ENCODE results near the gene ADORA2A. TPM values are rescaled to one million over a fixed set of nuclear protein-coding genes. Genes with fewer than 3 reads are reported as not detected.
A peak's percentile ranks its signal among the peaks of the same experiment; 100 is the strongest.

ADORA2A gene
- total RNA-seq, 1 donor from 2014 or later = 6.5 TPM

- FAIRE-seq (no peak), DNase-seq (ENCODE audit: low spot score in 2 of 2) (no peak)
Observed at GRCh38 chr22:24402460-24403192, 24.8 kb upstream of the ADORA2A start.

DNA sequence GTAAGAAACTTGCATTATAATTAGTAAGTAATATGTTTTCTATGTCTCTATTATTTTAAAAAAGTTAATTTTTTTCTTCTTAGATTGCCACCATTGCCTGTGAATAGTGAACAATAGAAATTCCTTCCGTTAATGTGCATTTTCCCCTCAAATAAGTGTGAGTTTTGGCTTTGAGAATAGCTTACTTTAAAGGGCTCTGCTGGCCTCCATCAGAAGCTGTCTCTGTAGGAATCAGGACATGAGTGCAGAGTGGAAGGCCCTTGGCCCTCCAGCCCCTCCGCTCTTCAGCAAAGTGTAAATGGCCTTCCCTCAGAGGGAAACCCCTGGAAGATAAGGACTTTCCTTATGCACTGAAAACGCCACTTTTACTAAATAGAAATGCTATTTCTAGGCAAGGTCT is 24.1 kb upstream of the ADORA2A start:
- DNase-seq (ENCODE audit: low spot score in 2 of 2) (no peak), FAIRE-seq (no peak)

DNA sequence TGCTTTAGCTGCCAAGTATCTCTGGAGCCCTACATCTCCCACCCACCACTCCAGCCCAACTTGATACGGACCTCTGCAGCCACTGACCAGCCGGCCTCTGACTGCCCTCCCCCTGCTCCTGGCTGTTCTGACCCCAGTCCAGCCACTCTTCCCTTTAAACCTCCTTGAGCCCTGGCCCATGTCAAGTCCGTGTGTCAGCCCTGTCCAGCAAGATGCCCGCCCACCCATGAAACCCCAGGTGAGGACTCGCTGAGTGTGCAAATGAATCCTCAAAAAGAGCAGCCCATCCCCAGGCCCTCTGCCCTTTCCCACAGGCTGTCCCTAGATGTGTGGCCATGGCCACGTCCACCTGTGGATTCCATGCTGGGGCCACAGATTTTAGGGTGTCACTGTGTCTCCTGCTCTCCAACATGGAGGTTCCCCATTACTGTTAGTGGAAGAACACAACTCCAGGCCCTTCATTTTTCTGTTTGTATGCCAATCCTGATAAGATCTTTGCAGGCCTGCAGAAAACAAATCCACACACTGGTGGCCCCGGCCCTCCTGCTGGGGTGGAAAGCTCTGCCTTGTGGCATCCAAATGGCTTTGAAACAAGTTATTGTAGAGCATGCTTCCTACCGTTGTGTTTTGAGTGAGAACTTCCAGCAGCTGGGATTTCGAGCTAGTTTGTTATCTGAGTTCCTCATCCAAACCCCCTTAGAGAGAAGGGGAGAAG is 22.7 kb upstream of the ADORA2A start:
- FAIRE-seq (no peak), DNase-seq (ENCODE audit: low spot score in 2 of 2) (no peak)

DNA sequence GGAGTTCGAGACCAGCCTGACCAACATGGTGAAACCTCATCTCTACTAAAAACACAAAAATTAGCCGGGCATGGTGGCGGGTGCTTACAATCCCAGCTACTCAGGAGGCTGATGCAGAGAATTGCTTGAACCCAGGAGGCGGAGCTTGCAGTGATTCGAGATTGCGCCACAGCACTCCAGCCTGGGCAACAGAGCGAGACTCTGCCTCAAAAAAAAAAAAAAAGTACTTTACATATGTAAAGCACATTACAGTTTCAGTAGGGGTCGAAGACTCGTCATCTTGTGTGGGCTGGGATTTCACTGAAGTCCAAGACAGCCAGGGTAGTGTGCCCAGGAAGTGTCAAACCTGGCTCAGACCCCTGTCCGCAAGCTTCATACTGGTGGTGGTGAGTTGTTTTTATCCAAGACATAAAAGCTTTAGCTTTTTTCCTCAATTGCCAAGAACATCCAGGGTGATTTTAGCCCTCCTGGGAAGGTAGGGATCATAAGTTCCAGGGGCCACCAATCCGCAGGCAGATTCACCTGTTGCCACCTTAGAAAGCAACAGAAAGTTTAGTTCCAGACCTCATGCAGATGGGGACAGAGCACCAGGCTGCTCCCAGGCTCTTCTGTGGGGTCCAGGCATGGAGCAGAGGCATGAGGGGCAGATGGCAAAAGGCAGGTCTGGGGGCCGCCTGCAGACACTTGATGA is 21.6 kb upstream of the ADORA2A start:
- FAIRE-seq (no peak), DNase-seq (ENCODE audit: low spot score in 2 of 2) (no peak)

DNA sequence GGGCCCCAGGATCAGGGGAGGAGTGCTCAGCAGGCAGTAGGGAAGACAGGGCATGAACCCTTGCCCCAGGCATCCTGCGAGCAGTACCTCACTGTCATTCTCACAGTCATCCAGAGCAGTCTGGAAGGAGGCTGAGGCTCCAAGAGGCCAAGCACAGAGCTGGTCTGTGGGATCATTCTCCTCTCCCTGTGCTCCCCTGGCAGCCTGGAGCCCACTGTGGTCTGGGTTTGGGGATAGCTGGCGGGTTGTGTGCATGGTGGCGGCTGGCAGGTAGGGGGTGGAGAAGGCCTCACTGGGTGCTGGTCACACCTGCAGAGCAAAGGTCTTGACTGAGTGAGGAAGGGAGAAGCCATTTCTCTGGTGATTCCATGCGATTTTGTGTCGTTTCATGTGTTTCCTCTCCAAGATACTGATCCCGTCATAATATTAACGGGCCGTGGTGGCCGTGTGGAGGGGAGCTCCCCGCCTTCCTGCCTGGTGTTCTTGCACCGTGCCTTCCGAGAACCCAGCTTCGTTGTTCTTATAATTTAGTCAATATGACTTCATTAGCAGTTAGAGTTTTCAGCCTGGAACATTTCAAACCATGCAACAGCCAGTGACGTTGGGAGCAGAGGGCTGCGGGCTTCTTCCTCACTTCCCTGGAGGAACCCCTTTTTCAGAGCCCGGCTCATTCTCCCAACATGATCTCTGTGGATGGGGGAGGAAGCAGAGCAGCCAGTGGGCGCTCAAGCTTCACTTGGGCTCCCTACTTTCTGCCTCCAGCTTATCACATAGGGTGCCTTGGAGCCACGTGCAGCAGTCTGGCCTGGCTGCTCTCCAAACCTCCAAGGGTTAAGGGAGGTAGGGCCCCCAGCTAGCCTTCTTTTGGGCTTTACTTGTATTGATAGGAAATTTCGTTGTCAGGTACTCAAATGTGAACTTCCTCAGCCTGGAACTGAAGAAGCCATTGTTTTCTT is 20.8 kb upstream of the ADORA2A start:
- FAIRE-seq = no peak
- DNase-seq (ENCODE audit: low spot score in 2 of 2) = no peak

DNA sequence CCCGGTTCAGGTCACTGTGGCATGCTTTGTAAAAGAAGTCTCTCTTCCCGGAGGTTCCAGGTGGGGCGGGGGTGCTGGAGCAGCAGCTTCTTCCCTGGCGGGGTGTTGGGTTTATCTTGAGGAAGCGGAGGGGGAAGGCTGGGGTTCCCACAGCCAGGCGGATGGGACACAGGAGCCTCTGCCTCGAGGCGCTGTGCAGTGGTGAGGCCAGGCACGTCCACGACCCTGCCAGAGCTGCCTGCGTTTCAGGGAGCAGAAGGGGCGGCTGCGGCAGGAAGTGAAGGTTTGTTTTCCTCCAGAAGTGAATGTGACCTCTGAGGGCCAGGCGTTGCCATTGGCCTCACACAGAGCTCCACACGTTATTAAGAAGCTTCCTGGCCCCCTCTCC is 20.1 kb upstream of the ADORA2A start:
- FAIRE-seq (no peak), DNase-seq (ENCODE audit: low spot score in 2 of 2) (peak in 1 of 2 donors; percentile 10)

- no peak for DNase-seq (ENCODE audit: low spot score in 2 of 2)
- no peak for FAIRE-seq
Observed at GRCh38 chr22:24407884-24408283, 19.5 kb upstream of the ADORA2A start.

DNA sequence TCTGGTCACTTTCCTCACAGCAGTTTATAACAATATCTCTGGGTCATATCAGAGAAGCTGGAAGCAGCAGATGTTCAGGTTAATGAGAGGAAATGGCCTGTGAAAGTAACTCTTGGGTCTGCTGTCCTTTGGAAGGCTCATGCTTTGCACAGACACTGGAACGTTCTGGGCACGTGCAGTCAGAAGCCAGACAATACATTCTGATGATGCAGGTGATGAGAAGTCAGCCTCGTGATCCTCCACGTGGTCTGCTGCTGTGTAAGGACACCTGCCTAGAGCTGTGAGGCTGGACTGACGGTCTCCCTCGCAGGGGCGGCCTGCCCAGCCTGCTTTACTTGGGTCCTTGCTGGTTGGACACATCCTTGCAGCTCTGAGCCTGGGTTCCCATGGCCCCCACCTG is 18.8 kb upstream of the ADORA2A start:
- DNase-seq (ENCODE audit: low spot score in 2 of 2) (no peak), FAIRE-seq (no peak)

DNA sequence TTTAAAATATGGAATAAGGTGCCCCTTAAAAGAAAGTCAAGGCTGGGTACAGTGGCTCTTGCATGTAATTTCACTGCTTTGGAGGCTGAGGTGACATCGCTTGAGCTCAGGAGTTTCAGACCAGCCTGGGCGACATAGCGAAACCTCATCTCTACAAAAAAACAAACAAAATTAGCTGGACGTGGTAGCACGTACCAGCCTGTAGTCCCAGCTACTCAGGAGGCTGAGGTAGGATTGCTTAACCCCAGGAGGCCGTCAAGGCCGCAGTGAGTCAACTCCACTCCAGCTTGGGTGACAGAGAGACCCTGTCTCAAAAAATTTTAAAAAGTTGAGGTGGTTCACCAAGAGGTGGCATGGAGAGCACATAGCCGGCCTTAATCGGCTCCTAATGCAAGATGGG is 17.7 kb upstream of the ADORA2A start:
- FAIRE-seq (no peak), DNase-seq (ENCODE audit: low spot score in 2 of 2) (no peak)

DNA sequence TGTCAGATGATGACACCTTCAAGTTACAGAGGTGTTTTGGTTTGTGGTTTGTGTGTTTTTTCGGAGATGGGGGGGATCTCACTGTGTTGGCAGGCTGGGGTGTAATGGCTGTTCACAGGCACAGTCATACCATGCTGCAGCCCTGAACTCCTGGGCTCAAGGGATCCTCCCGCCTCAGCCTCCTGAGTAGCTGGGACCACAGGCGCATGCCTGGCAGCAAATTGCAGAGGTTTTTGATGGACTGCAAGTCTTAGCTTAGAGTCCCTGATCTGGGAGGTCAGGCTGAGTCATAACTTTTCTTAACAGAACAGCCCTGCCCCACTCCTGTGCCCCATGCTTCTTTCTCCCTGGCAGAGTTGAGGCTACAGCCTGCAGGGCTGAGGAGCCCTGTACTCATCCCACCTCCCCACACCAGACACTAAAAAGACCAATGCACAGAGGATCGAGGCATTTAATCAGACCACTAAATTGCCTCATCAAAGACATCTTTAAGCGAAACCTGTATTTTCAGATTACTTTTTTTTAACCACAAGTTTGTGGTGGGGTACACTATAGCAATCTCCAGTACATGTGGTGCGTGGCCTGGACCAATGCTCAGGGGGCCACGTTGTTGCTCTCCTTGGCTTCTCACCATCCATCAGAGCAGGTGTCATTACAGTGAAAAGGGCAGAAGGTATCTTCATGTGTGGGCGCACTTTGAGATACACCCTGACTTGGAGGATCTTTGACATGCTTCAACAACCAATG is 17.1 kb upstream of the ADORA2A start:
- FAIRE-seq = no peak
- DNase-seq (ENCODE audit: low spot score in 2 of 2) = no peak

GRCh38 chr22:24411256-24412004 is 16.0 kb upstream of the ADORA2A start:
- DNase-seq (ENCODE audit: low spot score in 2 of 2) (no peak), FAIRE-seq (no peak)

DNA sequence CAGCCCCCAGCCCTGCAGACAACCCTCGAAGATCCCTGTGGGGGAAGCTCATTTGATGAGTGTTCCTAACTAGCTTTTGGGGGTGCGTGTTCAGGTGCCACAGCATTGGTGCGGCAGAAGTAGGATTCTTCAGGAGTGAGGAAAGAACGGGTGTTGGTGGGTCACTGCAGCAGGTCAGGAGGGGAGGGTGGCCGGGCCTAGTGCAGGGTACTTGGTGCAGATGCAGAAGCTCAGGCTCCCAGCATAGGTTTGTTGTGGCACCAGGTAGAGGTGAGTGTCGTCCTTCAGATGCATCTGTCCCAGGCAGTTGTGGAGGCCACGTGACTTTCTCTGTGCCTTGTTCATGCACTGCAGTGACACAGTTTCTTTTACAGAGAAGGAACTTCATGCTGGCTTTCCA is 15.1 kb upstream of the ADORA2A start:
- FAIRE-seq = no peak
- no peak for DNase-seq (ENCODE audit: low spot score in 2 of 2)

GRCh38 chr22:24413271-24413670 is 14.1 kb upstream of the ADORA2A start:
- DNase-seq (ENCODE audit: low spot score in 2 of 2) (no peak), FAIRE-seq (no peak)

DNA sequence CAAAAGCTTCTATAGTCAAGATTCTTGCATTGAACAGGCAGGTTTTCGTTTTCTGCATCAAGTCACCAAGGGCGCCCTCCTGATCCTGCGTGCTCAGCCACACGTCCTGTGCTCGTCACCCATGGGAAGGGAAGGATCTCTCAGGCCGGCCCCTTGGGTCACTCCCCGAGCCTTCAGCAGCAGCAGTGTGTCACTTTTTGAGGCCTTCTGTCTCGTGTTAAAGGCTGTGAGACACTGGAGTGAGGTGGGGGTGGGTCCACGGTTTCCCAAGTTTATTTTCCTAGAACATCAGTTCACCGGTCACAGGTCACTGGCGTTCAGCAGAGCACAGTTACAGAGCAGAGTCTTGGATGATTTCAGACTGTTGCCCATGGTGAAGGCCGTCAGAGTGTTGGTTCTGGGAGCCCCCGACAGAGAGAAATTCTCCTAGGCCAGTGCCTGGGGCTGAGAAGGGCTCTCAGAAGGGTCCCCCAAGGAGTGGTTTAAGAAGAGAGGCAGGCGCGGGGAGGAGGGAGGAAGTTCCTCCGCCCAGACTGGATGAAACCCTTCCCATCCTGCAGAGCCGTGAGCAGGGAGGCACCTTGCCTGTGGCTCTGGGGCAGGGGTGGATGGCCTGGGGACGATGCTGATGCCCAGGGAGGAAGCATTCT is 13.5 kb upstream of the ADORA2A start:
- DNase-seq (ENCODE audit: low spot score in 2 of 2) = no peak
- FAIRE-seq = no peak

GRCh38 chr22:24414523-24414922 is 12.9 kb upstream of the ADORA2A start:
- DNase-seq (ENCODE audit: low spot score in 2 of 2) (no peak), FAIRE-seq (no peak)

DNA sequence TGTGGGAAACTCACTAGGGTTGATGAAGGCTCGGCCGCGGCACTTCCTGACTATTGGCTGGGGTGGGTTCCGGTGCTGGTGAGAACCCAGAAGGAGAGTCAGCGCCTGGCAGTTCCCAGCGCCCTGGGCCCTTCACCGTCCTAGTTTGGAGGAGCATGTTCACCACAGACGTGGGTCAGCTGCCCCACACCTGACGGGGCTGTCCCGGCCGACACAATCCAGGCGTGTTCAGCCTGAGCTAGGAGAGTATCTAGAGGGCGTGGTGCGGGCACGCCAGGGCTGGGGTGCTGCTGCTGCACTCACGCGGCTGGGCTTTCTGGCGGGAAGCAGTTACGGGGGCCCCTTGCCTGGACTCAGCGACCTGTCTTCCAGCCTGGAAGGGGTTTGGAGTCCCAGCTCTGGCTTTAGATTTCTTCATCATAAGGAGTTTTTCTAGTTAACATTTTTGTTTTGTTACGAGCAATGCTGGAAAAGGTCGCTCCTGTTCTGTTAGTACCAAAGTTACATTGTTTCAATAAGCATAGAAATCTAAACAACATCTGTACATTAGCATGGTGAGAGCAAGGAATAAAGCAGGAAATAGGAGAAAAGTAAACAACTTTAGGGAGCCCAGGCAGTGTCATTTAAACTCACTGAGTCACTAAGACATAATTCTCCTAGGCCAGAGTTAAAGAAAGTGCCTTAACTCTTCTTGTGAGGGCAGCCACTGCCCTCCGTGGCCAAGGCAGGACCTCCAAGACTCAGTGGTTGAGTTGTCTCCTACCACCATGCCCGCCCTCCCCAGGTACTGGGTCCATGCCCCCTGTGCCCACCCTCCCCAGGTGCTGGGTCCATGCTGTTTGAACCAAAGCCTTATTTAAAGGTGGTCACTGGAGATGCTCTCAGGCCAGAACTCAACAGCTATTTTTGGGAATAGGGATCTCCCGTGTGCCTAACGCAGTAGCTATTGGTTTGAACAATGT is 12.1 kb upstream of the ADORA2A start:
- FAIRE-seq = no peak

DNA sequence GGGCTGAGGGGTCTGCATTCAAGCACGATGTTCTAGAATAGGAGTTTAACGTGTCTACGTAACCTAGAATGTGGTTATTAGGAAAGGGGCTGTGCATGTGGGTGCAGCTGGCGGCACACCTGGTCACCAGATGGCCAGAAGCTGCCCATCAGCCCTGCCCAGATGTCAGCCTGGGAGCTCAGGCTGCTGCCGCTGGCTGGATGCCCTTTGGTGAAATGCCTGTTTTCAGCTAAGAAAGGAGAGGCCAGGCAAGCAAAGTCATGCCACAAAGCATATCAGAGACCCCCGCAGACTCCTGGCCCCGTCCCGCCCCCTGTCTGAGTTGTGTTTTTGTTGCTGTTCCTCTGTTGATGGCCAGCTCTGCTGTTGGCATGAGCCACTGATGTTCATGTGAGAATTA is 11.3 kb upstream of the ADORA2A start:
- DNase-seq (ENCODE audit: low spot score in 2 of 2) (peak in 1 of 2 donors; percentile 6), FAIRE-seq (no peak)

More for the DNA sequence above, 12.1 kb upstream of the ADORA2A start:
- no peak for DNase-seq (ENCODE audit: low spot score in 2 of 2)

All from frontal cortex (tissue), 4 donors.